Measurements from ENCODE around the gene TRABD. TPM values are rescaled to one million over a fixed set of nuclear protein-coding genes. Genes with fewer than 3 reads are reported as not detected.

The TRABD gene
- 15.2 and 16.5 TPM in 2 replicates for total RNA-seq

GRCh38 chr22:50185375-50186087, at the start of gene TRABD:
TRABD (plus strand) TSS chr22:50185913; CDS start chr22:50193061, 7,148 bp downstream.

DNA sequence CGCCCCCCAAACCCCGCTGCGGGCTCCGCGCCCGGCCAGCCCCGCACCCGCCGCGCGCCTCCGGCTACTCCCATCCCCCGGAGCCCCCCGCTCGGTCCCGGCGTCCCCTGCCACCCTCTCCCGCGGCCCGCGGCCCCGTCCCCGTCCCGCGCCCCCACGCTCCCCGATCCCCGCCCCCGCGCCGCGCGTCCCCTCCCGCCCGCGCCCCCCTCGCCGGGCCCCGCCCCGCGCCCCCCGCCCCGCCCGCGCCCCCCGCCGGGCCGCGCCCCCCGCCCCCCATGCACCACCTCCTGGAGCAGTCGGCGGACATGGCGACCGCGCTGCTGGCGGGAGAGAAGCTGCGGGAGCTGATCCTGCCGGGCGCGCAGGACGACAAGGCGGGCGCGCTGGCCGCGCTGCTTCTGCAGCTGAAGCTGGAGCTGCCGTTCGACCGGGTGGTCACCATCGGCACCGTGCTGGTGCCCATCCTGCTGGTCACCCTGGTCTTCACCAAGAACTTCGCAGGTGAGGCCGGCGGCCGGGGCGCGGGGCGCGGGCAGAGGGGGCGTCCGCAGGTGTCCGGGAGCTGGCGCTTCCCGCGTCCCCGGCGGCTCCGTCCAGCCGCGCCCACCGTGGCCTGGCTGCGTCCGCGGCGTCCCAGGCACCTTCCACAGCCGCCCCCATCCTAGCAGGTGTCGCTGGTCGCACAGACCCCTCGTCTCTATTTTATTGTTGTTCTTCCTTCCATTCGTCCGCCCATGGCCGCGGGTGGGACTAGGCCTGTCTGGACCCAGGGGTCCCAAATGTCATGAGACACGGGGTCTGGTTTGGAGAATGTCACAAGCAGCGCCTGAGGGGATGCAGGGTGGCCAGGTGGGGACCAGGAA, 15.0 kb upstream of the TRABD start, which contains the start of gene PANX2:
Gene PANX2, plus strand, starts transcription at position 279 of the 866 bp plus-strand sequence. Its CDS starts 0 bp downstream, at position 279.

DNA sequence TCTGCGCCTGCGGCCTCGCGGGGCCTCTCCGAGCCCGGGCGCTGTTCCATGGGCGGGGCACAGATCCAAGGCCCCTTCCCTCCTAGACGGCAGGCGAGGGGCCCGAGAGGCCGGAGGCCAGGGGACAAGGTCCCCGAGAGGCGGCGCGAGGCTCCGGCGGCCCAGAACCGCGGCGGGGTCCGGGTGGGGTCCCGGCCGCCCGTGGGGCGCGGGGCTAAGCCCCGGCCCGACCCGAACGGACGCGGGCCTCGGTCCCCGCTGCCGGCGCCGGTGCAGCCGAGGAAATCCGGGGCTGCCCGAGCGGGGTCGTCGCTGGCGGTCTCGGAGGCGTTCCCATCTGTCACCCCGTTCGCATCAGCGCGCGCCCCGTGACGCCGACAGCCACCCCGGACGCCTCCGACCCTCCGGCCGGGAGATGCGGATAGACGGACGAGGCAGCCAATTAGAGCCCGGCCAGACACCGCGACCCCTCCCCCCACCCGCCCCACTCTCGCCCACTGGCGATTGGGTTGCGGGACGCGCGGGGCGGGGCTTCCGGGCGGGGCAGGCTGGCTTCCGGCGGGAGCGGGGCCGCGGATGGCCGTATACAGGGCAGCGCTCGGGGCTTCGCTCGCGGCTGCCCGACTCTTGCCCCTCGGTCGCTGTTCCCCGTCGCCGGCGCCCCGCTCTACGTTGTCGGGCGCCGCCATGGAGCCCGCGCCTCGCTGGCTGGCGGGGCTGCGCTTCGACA, 14.9 kb downstream of the TRABD start, which contains the start of gene SELENOO:
Gene SELENOO, plus strand, starts transcription at position 551 of the 730 bp plus-strand sequence. Its CDS starts 26 bp downstream, at position 577.

GRCh38 chr22:50244420-50245213, 58.9 kb downstream of the TRABD start, which contains the start of gene TUBGCP6:
TUBGCP6 (minus strand) TSS chr22:50245023; CDS start chr22:50244459, 564 bp downstream.

Other genes starting within 250 kb of the TRABD start
- gene PIM3, start 225.1 kb upstream of the TRABD start, total RNA-seq: 24.2 and 30.1 TPM in 2 replicates
- not detected in 2 replicates for gene IL17REL, start 173.1 kb upstream of the TRABD start, total RNA-seq
- not detected in 2 replicates for gene TTLL8, start 127.6 kb upstream of the TRABD start, total RNA-seq
- 2.1 and 2.2 TPM in 2 replicates for gene MLC1, start 100.5 kb upstream of the TRABD start, total RNA-seq
- 1.8 and 7.8 TPM in 2 replicates for gene MOV10L1, start 95.9 kb upstream of the TRABD start, total RNA-seq
- gene PANX2, start 15.2 kb upstream of the TRABD start, total RNA-seq: 0.79 and 1.1 TPM in 2 replicates
- gene SELENOO, start 15.1 kb downstream of the TRABD start, total RNA-seq: 21.8 and 25.4 TPM in 2 replicates
- 26.4 and 30.5 TPM in 2 replicates for gene TUBGCP6, start 59.1 kb downstream of the TRABD start, total RNA-seq
- 16.2 and 21.7 TPM in 2 replicates for gene HDAC10, start 65.4 kb downstream of the TRABD start, total RNA-seq
- 24.3 and 28.3 TPM in 2 replicates for gene MAPK12, start 75.8 kb downstream of the TRABD start, total RNA-seq
- gene MAPK11, start 84.5 kb downstream of the TRABD start, total RNA-seq: 3.7 and 4.4 TPM in 2 replicates
- 145 and 159 TPM in 2 replicates for gene PLXNB2, start 121.7 kb downstream of the TRABD start, total RNA-seq
- gene DENND6B, start 141.1 kb downstream of the TRABD start, total RNA-seq: 1.6 and 1.9 TPM in 2 replicates
- gene PPP6R2, start 157.4 kb downstream of the TRABD start, total RNA-seq: 62.2 and 65.0 TPM in 2 replicates

Data from aortic smooth muscle cell (primary cell).